Karpas-422 (cell line): ENCODE data around the gene SLC38A11. TPM values are rescaled to one million over a fixed set of nuclear protein-coding genes. Genes with fewer than 3 reads are reported as not detected.
"Not testable (repeated sequence)": the region's sequence is repeated elsewhere in the genome, so short reads cannot be mapped to it uniquely, and the experiment has no call there.

Source experiments
- DNase-seq: peaks from one replicate; pipeline ENCODE4 v3.0.0-alpha.2; 2015
- H2AFZ ChIP-seq: fragments of 200-600 bp; sonication (generic); 2 replicates; pipeline ENCODE4 v1.6.1; 2014; ENCODE audit warnings: antibody characterized with exemption, low read length, mixed read lengths
- H3K27ac ChIP-seq: fragments of 200-600 bp; sonication (generic); 2 replicates; pipeline ENCODE4 v1.5.1; 2014; ENCODE audit warnings: mild to moderate bottlenecking, low read length, moderate library complexity
- H3K27me3 ChIP-seq: fragments of 200-600 bp; sonication (generic); 2 replicates; pipeline ENCODE4 v1.6.1; 2014; ENCODE audit warnings: low read length, mixed read lengths
- H3K36me3 ChIP-seq: fragments of 200-600 bp; sonication (generic); 2 replicates; pipeline ENCODE4 v1.6.1; 2014; ENCODE audit warnings: low read length, mixed read lengths; ENCODE audit not compliant: insufficient read depth
- H3K4me1 ChIP-seq: fragments of 200-600 bp; sonication (generic); 2 replicates; pipeline ENCODE4 v1.6.1; 2014; ENCODE audit warnings: mild to moderate bottlenecking, low read length, mixed read lengths
- H3K4me2 ChIP-seq: fragments of 200-600 bp; sonication (generic); 2 replicates; pipeline ENCODE4 v1.6.1; 2014; ENCODE audit warnings: low read length, low read depth, mild to moderate bottlenecking; ENCODE audit not compliant: poor library complexity, severe bottlenecking
- H3K4me3 ChIP-seq: fragments of 200-600 bp; sonication (generic); 2 replicates; pipeline ENCODE4 v1.5.1; 2014; ENCODE audit warnings: mild to moderate bottlenecking, antibody characterized with exemption, low read length, mixed read lengths
- H3K79me2 ChIP-seq: fragments of 200-600 bp; sonication (generic); 2 replicates; pipeline ENCODE4 v1.6.1; 2014; ENCODE audit warnings: mild to moderate bottlenecking, low read length, mixed read lengths
- H3K9ac ChIP-seq: fragments of 200-600 bp; sonication (generic); 2 replicates; pipeline ENCODE4 v1.6.0; 2014; ENCODE audit warnings: low read length
- H3K9me2 ChIP-seq: fragments of 200-600 bp; sonication (generic), shearing (Covaris generic); replicated peaks from 2 replicates; pipeline ENCODE4 v1.6.0; 2014; ENCODE audit warnings: mild to moderate bottlenecking, low read length, moderate library complexity; ENCODE audit not compliant: insufficient read depth
- H3K9me3 ChIP-seq: fragments of 300-700, 200-600 bp; sonication (generic); 2 replicates; pipeline ENCODE4 v1.6.1; 2014; ENCODE audit warnings: low read length, mixed read lengths
- H4K20me1 ChIP-seq: fragments of 200-600 bp; sonication (generic); 2 replicates; pipeline ENCODE4 v1.6.1; 2014; ENCODE audit warnings: mild to moderate bottlenecking, antibody characterized with exemption, low read length, low read depth; ENCODE audit not compliant: insufficient read depth
- total RNA-seq: library from RNA; depleted of rRNA; stranded (reverse); fragments of >200 nt; shearing (Covaris generic); gene quantifications from 2 replicates; pipeline ENCODE4 v1.2.3, GENCODE V29; 2014; ENCODE audit warnings: low replicate concordance

Gene SLC38A11
- total RNA-seq, 1 experiment from 2014 or later, result not detected

GRCh38 chr2:164991361-164992092, 36.2 kb upstream of the SLC38A11 start:
- H3K9ac ChIP-seq, DNase-seq, H3K36me3 ChIP-seq, H3K27me3 ChIP-seq, H3K4me3 ChIP-seq, H2AFZ ChIP-seq, H3K4me1 ChIP-seq, H3K9me3 ChIP-seq, H3K79me2 ChIP-seq, H3K9me2 ChIP-seq, H3K4me2 ChIP-seq, H4K20me1 ChIP-seq, H3K27ac ChIP-seq: not testable (repeated sequence)

GRCh38 chr2:164990953-164991352, 35.6 kb upstream of the SLC38A11 start:
- H3K9me2 ChIP-seq, H3K9ac ChIP-seq, H3K9me3 ChIP-seq, H3K4me3 ChIP-seq, H3K79me2 ChIP-seq, H4K20me1 ChIP-seq, DNase-seq, H2AFZ ChIP-seq, H3K27ac ChIP-seq, H3K27me3 ChIP-seq, H3K4me1 ChIP-seq, H3K36me3 ChIP-seq, H3K4me2 ChIP-seq: not testable (repeated sequence)

- H3K4me1 ChIP-seq, H3K9me3 ChIP-seq, H3K9me2 ChIP-seq, H3K27ac ChIP-seq, H3K4me3 ChIP-seq, H3K36me3 ChIP-seq, DNase-seq, H3K4me2 ChIP-seq, H2AFZ ChIP-seq, H3K79me2 ChIP-seq, H3K27me3 ChIP-seq, H4K20me1 ChIP-seq, H3K9ac ChIP-seq: not testable (repeated sequence)
Observed at GRCh38 chr2:164988805-164989204, 33.5 kb upstream of the SLC38A11 start.

GRCh38 chr2:164986027-164986426, 30.7 kb upstream of the SLC38A11 start:
- not testable (repeated sequence) for H3K9me3 ChIP-seq, H3K9ac ChIP-seq, H3K27me3 ChIP-seq, H3K27ac ChIP-seq, H3K79me2 ChIP-seq, H3K4me1 ChIP-seq, H4K20me1 ChIP-seq, H3K9me2 ChIP-seq, H3K36me3 ChIP-seq, DNase-seq, H3K4me3 ChIP-seq, H3K4me2 ChIP-seq, H2AFZ ChIP-seq

- no peaks in the 10 kb centered on the region for H4K20me1 ChIP-seq
- no peaks in the 10 kb centered on the region for H3K27me3 ChIP-seq
- no peak overlapping the region for H3K9ac ChIP-seq
- no peak overlapping the region for H2AFZ ChIP-seq
- H3K9me2 ChIP-seq, result no peaks in the 10 kb centered on the region
- no peak for DNase-seq
- H3K4me3 ChIP-seq, result no peak overlapping the region
- no peaks in the 10 kb centered on the region for H3K79me2 ChIP-seq
- H3K4me2 ChIP-seq, result no peak overlapping the region
- no peaks in the 10 kb centered on the region for H3K9me3 ChIP-seq
- H3K27ac ChIP-seq, result no peak overlapping the region
- no peaks in the 10 kb centered on the region for H3K36me3 ChIP-seq
- H3K4me1 ChIP-seq, result no peaks in the 10 kb centered on the region
Observed at GRCh38 chr2:164984428-164984827, 29.1 kb upstream of the SLC38A11 start.

- no peak for DNase-seq
- H3K9ac ChIP-seq, result no peak overlapping the region
- H3K9me2 ChIP-seq, result no peaks in the 10 kb centered on the region
- no peak overlapping the region for H2AFZ ChIP-seq
- no peaks in the 10 kb centered on the region for H3K4me1 ChIP-seq
- no peaks in the 10 kb centered on the region for H4K20me1 ChIP-seq
- no peaks in the 10 kb centered on the region for H3K79me2 ChIP-seq
- H3K4me3 ChIP-seq, result no peak overlapping the region
- no peak overlapping the region for H3K27ac ChIP-seq
- H3K4me2 ChIP-seq, result no peak overlapping the region
- H3K27me3 ChIP-seq, result no peaks in the 10 kb centered on the region
- H3K9me3 ChIP-seq, result no peaks in the 10 kb centered on the region
- no peaks in the 10 kb centered on the region for H3K36me3 ChIP-seq
Observed at GRCh38 chr2:164981217-164981990, 26.1 kb upstream of the SLC38A11 start.

- not testable (repeated sequence) for H3K36me3 ChIP-seq, H3K79me2 ChIP-seq, H3K27me3 ChIP-seq, H3K9me2 ChIP-seq, H3K9ac ChIP-seq, H4K20me1 ChIP-seq, H2AFZ ChIP-seq, H3K4me2 ChIP-seq, H3K9me3 ChIP-seq, H3K4me3 ChIP-seq, H3K27ac ChIP-seq, DNase-seq, H3K4me1 ChIP-seq
Observed at GRCh38 chr2:164980688-164981087, 25.4 kb upstream of the SLC38A11 start.

- Histone ChIP-seq H3K4me1 (no peaks in the 10 kb centered on the region), H3K36me3 (no peaks in the 10 kb centered on the region), H3K9me2 (no peaks in the 10 kb centered on the region), H4K20me1 (no peaks in the 10 kb centered on the region), H3K79me2 (no peaks in the 10 kb centered on the region), H3K27ac (no peak overlapping the region), H3K4me2 (no peak overlapping the region), H3K4me3 (no peak overlapping the region), H2AFZ (no peak overlapping the region), H3K9ac (no peak overlapping the region), H3K27me3 (no peaks in the 10 kb centered on the region), H3K9me3 (no peaks in the 10 kb centered on the region)
- no peak for DNase-seq
Observed at GRCh38 chr2:164979113-164979512, 23.8 kb upstream of the SLC38A11 start.
